B cell (primary cell): ENCODE data around the gene DOP1B.

Experiments
- CTCF ChIP-seq: fragments of 200-600 bp; IDR thresholded peaks from one replicate; pipeline ENCODE4 v1.8.0; 2022; ENCODE audit warnings: antibody characterized with exemption, mild to moderate bottlenecking
- EZH2 ChIP-seq: IDR thresholded peaks from 2 replicates; pipeline ENCODE4 v1.6.1; 2012; ENCODE audit warnings: borderline replicate concordance, low read depth, mild to moderate bottlenecking, moderate library complexity, low read length; ENCODE audit not compliant: insufficient read depth, poor library complexity, severe bottlenecking

- TF ChIP-seq CTCF (no peak), EZH2 (no peak)
Observed at GRCh38 chr21:36186506-36187399, 30.1 kb downstream of the DOP1B start.
